HT1080 (cell line): ENCODE results near the gene EEF2K. TPM values are rescaled to one million over a fixed set of nuclear protein-coding genes. Genes with fewer than 3 reads are reported as not detected.
A peak's percentile ranks its signal among the peaks of the same experiment; 100 is the strongest.
"Not testable (repeated sequence)": the region's sequence is repeated elsewhere in the genome, so short reads cannot be mapped to it uniquely, and the experiment has no call there.

Experiments used
- DNase-seq: peaks from one replicate; pipeline ENCODE4 v3.0.0-alpha.2; 2015; ENCODE audit warnings: low read depth
- total RNA-seq: library from RNA; depleted of rRNA; stranded (reverse); fragments of >200 nt; shearing (Covaris generic); gene quantifications from 2 replicates; pipeline ENCODE4 v1.2.3, GENCODE V29; 2014

The EEF2K gene
- total RNA-seq, 1 experiment from 2014 or later, result 23.6 TPM

DNA sequence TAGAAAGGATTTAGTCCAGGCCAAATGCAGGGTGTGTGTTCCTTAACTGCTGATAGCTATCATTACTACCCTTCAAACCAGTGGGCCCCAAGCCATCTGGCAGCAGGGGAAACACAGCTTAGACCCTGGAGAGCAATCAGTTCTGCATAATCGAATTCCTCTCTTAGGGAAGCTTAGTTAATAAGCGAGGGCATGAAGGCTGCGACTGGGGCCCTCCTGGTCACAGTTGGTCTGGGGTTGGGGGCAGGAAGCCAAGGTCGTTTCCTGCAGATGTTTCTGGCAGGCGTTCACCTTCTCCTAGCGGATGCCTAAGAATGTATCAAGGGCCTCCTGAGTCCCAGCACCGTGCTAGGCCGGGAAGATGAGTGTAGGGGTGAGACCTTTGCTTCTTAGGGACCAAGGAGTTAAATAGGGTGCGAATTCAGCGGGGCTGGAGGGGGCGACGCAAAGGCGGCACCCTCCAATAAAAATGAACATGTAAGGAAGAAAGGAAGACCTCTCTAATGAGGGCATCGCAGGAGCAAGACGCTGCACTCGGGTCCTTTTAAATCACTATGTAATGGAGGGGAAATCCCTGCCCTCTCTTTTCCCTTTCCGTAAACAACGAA is 16.5 kb upstream of the EEF2K start:
- DNase-seq, result no peak

DNA sequence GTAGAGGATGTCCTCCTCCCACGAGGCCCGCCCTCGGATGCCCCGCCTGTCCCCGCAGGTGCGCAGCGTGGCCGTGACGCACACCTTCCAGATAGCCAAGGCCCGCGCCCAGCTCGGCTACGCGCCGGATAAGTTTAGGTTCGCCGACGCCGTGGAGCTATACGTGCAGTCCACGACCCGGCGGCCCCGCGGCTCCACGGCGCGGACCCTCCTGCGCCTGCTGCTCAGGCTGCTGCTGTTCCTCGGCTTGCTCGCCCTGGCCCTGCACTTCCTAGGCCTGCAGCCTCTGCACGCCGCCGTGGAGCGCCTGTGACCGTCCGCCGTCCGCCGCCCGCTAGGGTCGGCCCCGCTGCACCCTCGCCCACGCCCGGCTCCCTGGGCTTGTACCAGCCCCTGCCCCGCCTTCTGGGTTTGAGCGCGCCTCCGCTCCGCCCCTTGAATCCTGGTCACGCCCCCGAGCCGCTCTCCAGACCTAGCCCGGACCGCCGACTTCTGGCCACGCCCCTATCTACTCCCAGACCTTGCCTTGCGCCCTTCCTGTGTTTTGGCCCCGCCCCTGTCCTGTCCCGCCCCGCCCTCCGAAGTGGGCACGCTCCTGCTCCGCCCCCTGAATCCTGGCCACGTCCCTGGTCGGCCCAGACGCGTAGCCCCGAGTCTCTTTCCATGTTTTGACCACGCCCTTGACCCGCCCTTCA is 15.8 kb upstream of the EEF2K start:
- DNase-seq, result no peak

DNA sequence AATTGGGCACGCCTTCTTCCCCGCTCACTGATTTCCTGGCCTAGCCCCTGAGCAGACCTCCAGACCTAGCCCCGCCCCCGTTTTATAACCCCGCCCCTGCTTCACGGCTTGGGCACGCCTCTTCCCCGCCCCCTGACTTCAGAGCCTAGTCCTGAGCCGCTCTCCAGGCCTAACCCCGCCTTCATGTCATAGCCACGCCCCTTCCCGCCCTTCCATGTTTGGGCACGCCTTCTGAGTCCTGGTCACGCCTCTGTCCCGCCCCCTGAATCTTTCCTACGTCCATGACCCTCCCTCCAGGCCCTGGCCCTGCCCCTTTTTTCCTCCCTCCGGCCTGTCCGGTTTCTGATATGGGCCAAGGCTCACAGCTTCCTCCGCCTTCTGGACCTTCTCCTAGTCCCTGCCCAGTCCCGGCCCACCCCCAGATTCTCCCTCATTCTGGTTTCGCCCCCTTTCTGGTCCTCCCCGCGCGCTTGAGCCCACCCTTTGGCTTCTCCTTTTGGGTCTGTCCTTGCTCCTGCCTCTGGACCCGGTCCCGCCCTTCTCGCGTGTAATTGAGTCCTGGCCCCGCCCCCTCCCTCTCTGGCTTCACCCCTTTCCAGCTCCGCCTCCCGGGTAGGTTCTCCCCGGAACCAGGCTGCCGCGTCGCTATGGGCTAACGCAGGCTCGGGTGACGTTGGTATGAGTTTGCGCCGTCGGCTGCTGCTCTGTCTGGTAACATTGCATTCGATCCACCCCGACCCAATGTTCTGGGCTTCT is 15.1 kb upstream of the EEF2K start:
- peak; percentile 98 for DNase-seq

DNA sequence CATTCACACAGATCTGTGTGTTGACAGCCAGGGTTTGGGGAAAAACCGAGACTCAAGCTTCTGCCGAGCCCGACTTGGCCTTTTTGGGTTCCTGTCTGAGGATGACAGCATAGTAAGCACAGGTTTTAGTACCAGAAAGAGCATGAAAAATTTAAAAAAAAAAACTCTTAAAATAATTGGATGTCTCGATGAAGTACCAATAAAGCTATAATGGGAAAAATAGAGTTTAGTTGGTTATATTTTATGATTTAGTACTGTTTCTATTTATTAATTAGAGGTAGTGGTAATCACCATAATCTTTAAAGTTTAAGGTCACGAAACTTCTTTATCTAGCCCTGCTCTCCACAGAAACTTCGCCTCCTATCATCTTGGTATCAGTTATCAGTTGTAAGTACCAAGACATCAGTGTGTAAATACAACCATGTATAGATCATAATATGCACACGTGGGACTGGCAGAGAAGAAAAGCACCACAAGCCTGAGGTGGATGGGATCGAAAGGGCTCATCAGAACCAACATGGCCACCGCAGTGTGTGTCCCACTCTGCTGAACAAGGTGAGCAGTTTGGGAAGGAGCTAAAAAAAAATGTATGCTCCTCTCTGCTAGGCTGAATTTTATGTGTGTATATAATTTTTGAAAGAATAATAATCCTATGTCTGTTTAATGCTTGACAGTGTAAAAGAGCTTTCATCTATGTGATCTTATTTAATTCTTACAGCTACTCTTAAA is 14.4 kb upstream of the EEF2K start:
- no peak for DNase-seq

DNA sequence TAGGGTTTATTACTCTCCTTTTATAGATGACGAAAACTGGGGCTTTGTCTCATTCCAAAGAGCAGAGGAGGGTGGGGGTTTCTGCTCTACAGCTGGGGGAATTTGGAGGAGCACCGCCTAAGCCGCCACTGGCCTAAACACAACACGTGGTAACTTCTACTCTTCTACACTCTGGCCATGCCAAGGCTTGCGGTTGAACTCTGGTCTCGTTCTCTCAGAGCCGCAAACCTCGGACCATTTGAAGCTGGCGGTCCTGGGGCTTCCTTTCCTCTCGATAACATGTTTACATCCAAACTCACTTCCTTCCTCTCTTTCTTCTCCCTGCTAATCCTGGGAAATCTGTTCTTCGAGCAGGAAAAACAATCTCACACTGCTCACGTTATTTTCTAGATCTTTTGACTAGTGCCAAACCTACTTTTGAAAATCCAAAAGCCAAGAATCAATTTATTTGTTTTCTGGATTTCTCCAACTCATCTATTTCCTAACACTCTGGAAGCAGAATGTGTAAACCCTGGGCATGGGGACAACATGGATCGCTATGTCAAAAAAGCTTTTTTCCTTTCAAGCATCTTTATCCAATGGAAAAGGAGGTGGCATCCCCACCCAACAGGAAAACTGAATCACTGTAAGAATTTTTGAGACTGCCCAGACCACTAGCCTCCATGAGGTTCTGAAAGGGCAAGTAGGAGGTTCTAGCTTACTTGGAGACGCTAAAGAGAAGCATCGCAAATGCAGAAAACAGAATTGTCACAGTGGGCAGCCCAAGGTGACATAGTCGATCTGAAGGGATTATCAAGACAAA is 13.6 kb upstream of the EEF2K start:
- peak; percentile 92 for DNase-seq

DNA sequence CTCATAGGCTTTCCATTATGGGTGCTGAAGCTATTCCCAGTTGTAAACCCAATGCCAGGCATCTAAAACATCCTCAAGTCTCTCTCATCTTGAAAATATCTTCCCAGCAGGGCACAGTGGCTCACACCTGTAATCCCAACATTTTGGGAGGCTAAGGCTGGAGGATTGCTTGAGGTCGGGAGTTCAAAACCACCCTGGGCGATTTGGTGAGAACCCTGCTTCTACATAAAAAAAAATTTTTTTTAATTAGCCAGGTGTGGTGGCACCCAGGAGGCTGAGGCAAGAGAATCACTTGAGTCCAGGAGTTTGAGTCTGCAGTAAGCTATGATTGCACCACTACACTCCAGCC is 13.0 kb upstream of the EEF2K start:
- DNase-seq, result no peak

DNA sequence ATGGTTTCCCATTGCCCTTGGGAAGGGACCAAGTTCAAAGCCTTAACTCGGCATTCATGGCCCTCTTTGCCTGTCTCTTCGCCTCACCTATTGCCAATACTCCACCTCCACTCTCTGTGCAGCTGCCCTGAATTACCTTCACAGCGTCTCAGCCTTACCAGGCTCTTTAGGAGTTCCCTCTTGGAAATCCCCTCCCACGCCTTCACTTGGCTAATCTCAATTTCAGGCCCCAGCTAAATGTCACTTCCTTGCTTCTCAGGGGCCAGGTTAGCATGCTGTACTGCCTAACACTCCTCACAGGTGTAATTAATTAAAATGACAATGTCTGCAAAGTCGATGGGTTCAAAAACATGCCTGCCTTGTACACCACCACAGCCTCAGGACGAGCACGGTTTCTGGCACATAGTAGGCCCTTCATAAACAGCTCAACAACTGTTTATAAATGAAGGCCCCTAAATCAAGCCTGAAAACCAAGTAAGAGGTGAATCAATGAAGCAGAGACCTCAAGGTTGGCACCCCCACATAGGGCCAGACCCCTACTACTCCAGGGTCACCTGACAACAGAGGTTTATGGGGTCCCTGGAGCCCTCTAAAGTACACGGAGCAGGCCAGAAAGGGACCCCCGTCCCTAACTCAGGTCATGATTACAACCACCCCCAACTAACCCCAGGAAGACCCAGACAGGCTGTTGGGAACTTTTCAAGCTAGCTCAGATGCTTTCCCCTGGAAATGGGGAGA is 11.2 kb upstream of the EEF2K start:
- no peak for DNase-seq

DNA sequence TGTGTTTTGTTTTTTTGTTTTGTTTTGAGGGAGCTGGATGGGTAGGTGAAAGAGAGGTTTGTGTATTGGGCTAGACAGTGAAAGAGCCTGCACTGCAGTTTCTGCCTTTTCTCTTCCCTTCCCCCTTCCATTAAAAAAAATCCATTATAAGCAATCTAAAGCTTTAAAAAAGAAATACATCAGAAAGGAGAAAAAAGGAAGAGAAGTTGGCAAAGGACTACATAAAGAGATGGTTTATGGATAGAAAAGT is 10.7 kb upstream of the EEF2K start:
- no peak for DNase-seq

DNA sequence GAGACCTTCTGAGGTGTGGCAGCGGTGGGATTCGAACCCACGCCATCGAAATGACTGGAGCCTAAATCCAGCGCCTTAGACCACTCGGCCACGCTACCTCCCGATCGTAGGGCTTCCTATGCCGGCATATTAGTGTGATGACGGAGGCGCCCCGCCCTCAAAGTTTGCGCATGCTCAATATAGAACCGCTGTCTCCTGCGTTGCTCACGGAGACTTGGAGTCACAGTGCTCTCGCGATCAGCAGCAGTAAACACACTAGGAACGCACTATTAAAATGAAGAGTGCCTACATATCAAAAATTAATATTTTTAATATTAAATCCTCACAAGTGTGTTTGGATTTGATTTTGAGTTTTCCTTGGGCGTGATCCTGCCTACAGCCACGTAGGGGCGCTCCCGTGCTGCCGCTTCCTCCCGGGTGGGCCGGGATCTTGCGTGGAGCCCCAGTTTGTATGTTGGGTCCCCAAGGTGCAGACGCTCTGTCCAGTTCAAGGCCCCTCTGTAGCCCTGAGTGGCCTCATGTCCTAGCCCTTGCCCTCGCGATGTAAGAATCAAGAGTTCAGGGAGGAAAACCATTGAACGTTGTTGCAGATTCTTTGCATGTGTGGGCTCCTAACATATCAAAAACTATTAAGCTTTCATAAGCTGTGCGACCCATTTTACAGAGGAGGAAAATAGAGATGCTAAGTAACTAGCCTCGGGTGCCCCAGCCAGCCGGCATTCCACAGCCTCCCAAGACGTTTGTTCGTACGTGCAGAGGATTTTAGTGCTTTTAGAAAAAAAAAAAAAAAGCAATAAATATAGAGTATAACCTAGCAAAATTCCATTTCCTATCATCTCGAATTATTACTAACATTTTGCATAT is 10.2 kb upstream of the EEF2K start:
- DNase-seq, result peak; percentile 88

DNA sequence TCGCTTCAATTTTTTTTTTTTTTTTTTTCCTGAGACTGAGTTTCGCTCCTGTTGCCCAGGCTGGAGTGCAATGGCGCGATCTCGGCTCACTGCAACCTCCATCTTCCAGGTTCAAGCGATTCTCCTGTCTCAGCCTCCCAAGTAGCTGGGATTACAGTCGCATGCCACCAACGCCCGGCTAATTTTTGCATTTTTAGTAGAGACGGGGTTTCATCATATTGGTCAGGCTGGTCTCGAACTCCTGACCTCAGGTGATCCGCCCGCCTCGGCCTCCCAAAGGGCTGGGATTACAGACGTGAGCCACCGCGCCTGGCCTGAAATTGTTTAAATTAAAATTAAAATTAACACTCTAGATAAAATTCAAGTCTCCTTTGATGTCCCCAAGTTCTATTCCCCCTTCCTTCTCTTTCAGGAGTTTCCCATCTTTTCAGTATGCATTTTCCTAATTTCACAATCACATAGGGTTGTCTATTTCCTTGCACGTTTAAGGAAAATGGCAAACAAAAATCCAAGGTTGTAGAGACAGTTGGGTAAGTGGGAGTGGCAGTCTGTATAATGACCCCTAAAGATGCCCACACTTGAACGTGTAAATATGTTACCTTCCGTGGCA is 9.4 kb upstream of the EEF2K start:
- not testable (repeated sequence) for DNase-seq

DNA sequence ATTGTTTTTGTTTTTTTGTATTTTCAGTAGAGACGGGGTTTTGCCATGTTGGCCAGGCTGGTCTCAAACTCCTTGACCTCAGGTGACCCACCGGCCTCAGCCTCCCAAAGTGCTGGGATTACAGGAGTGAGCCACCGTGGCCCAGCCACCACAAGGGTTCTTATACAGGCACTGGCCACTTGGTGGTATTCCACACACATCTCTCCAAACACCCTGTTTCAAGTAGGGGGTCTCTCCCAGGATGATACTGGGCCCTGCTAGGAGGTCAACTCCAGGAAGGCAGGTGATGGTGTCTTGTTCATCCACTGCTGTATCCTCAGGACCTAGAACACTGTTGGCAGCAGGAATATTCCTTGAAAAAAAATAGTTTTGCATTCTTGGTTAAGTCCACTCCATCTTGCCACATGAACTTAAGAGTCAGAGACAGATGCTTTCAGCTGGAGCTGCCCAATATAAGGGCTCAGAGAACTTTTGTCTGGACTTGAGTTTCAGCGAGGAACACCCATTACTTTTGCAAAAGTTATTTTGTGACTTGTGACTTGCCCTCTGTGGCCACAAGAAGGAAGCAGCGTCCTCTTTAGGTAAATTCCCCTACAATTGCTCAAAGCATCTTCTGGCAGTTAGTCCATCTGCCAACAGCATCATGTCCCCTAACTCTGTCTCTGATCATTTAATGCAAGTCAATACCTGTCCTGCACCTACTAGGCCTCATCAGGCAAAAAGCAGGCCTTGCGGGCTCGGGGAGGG is 7.4 kb upstream of the EEF2K start:
- DNase-seq, result no peak

DNA sequence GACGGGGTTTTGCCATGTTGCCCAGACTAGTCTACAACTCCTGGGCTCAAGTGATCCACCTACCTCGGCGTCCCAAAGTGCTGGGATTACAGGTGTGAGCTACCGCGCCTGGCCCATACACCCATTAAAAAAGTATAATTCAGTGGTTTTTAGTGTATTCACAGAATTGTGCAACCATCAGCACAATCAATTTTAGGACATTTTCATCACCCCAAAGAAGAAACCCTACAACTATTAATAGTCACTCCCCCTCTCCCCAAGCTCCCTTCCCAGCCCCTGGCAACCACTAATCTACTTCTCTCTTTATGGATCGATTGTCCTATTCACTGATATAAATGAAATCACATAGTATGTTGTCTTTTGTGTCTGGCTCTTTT is 3.8 kb upstream of the EEF2K start:
- no peak for DNase-seq

DNA sequence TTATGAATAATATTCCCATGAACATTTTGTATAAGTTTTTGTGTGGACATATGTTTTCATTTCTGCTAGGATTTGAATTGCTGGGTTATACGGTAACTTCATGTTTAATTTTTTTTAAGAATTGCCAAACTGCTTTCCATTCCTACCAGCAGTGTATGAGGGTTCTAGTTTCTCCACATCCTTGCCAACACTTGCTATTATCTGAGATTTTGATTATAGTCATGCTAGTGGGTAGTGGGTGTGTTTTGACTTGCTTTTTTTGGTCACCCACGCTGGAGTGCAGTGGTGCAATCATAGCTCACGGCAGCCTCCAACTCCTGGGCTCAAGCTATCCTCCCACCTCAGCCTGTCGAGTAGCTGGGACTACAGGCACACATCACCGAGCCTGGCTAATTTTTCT is 3.0 kb upstream of the EEF2K start:
- DNase-seq, result no peak

DNA sequence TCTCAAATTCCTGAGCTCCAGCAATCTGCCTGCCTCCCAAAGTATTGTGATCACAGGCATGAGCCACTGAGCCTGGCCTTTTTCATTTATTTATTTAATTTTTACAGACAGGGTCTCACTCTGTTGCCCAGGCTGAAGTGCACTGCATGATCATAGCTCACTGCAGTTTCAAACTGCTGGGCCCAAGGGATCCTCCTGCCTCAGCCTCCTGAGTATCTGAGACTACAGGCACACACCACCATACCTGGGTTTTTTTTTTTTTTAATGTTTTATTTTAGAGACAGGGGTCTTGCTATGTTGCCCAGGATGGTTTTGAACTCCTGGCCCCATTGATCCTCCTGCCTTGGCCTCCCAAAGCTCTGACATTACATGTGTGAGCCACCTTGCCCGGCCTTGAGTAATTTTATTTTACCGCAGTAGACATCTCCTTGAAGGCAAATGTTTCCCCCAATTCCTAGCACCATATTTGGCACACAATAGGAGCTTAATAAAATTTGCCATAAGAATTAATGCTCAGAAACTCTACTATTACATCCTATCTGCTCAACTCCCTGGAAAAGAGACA is 1.9 kb upstream of the EEF2K start:
- DNase-seq, result no peak

DNA sequence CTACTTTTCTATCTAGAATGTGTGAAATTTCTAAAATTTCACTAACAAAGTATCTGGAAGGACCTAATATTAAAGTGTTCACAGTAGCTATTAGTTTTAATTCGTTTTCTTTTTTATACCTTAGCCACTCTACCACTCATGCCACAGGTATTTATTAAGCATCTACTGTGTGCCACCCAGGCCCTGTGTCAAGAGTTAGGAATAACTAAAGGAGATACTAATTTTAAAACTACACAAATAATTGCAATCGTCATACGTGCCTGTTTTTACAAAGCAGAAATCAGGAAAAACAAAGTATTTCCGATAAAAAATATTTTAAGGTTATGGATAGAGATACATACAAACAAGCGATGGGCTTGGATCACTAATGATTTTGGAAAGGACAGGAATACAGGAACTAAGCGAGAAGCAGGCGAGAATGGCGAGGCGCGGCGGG is 483 bp upstream of the EEF2K start:
- no peak for DNase-seq

DNA sequence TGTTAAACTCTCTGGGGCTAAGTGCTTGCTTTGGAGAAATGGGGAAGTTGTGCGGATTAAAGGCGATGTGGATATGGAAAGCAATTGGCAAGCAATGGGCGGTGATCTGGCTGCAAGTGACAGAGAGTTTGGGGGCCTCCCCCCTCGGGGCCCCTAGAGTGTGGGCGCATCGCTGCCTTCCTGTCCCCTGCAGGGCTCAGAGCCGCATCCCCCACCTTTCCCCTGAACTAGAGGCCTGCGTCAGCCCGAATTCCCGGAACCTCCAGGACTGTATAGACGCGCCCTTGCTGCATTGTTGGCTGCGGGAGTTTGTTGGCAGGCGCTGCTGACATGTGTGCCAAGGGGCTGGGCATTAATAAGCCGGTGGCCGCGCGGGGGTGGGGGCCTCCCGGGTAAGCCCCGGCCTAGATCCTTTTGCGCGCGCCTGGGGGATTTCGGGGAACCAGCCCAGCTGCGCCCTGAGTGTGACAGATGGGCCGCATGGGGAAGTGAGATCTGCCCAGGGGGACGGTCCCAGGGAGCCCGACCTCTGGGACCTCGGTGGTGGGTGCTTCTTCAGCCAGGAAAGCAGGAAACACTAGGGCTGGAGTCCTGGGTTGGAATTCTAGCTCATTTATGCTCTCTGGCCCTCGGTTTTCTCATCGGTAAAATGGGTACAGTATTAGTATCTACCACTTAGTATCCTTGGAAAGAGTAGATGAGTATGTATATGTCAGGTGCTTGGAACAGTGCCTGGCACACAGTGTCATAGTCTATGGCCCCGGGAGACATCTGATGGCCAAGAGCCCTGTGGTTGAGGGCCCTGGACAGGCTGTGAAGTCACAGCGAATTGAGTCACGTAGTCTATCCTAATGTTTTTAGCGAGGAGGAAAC is 1.0 kb downstream of the EEF2K start:
- peak; percentile 44 for DNase-seq

DNA sequence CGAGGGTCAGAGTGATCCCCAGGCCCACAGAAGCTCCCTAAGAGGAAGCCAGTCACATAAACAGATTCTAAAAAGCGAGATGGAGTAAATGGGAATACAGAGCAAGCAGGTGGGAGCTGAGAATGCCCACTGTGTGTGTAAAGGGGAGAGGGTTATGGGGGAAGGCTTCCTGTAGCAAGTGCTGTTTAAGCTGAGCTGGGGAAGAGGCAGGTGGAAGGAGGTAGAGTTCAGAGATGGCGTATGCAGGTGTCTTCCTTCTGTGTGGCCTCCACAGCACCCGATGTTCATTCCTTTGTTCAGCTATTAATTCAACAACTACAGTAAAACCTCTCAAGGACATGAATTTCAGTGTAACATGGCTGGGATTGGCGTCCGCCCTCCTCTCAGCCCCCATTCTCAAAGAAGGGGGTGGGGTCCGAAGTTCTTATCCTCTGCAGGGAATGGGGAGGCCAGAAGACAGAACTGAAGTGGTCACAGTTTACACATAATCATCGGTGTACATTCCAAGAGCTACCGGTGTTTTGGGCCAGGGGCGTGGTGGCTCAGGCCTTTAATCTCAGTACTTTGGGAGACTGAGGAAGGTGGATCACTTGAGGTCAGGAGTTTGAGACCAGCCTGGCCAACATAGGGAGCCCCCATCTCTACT is 1.8 kb downstream of the EEF2K start:
- DNase-seq, result no peak
